SK-N-SH (cell line): Measurements from ENCODE around the gene ANKUB1. TPM values are rescaled to one million over a fixed set of nuclear protein-coding genes. Genes with fewer than 3 reads are reported as not detected.

Source experiments
- CTCF ChIA-PET: fragments of 300-600, 350-600 bp; formaldehyde crosslinking; extraction: SDS; loops from one replicate; lab custom pipeline; 2021; lab: Yijun Ruan, JAX
- POLR2A ChIA-PET: fragments of 350-600 bp; sonication (Branson Sonifier 250); formaldehyde crosslinking; extraction: SDS; loops from one replicate; lab custom pipeline; 2020; ENCODE audit warnings: antibody characterized with exemption, inconsistent platforms; lab: Yijun Ruan, JAX
- DNase-seq: peaks from one replicate; pipeline ENCODE4 v3.0.0; 2012
- H2AFZ ChIP-seq: fragments of 200-600 bp; sonication (generic); 2 replicates; pipeline ENCODE4 v1.8.1; 2016; ENCODE audit warnings: antibody characterized with exemption, mild to moderate bottlenecking, low read depth
- H3F3A ChIP-seq: fragments of 200-600 bp; sonication (generic); replicated peaks from 2 replicates; pipeline ENCODE3; 2016; ENCODE audit warnings: antibody characterized with exemption, mild to moderate bottlenecking; ENCODE audit not compliant: insufficient read depth
- H3K27ac ChIP-seq, 2 experiments: fragments of 200-500 bp in 1 of 2; fragments of 200-600 bp in 1 of 2; sonication (Bioruptor generic) in 1 of 2; sonication (generic), shearing (Covaris generic) in 1 of 2; 2 replicates each; pipeline versions ENCODE4 v1.5.1 to v1.6.1; 2014 to 2016; ENCODE audit warnings: low read depth in 2 of 2, inconsistent platforms in 1 of 2, low read length in 1 of 2, mild to moderate bottlenecking in 1 of 2, mixed read lengths in 1 of 2
- H3K27me3 ChIP-seq: fragments of 200-600 bp; sonication (generic), shearing (Covaris generic); 2 replicates; pipeline ENCODE4 v1.6.1; 2016; ENCODE audit warnings: mixed run types; ENCODE audit not compliant: insufficient read depth
- H3K36me3 ChIP-seq, 2 experiments: fragments of 200-500 bp in 1 of 2; fragments of 200-600 bp in 1 of 2; sonication (Bioruptor generic) in 1 of 2; sonication (generic) in 1 of 2; replicated peaks in 1 of 2; 2 replicates each; pipeline versions ENCODE3 to v1.5.1; 2014 to 2016; ENCODE audit warnings: low read length in 1 of 2, mild to moderate bottlenecking in 1 of 2; ENCODE audit not compliant: insufficient read depth in 2 of 2, control insufficient read depth in 1 of 2
- H3K4me1 ChIP-seq, 2 experiments: fragments of 200-500 bp in 1 of 2; fragments of 200-600 bp in 1 of 2; sonication (Bioruptor generic) in 1 of 2; sonication (generic), shearing (Covaris generic) in 1 of 2; 2 replicates each; pipeline versions ENCODE4 v1.5.1 to v1.6.1; 2014 to 2016; ENCODE audit warnings: low read depth in 1 of 2, low read length in 1 of 2, mixed run types in 1 of 2; ENCODE audit not compliant: insufficient read depth in 2 of 2, control insufficient read depth in 1 of 2
- H3K4me2 ChIP-seq: fragments of 200-600 bp; sonication (generic), shearing (Covaris generic); 2 replicates; pipeline ENCODE4 v1.6.1; 2017; ENCODE audit warnings: mixed run types
- H3K4me3 ChIP-seq, 2 experiments: fragments of 200-500 bp in 1 of 2; fragments of 200-600 bp in 1 of 2; sonication (Bioruptor generic) in 1 of 2; sonication (generic), shearing (Covaris generic) in 1 of 2; 2 replicates each; pipeline versions ENCODE4 v1.5.1 to v1.8.1; 2014 to 2016; ENCODE audit warnings: low read depth in 2 of 2, inconsistent platforms in 1 of 2, low read length in 1 of 2, mild to moderate bottlenecking in 1 of 2, mixed read lengths in 1 of 2, moderate library complexity in 1 of 2
- H3K79me2 ChIP-seq: fragments of 200-600 bp; sonication (generic); 2 replicates; pipeline ENCODE4 v1.8.1; 2017; ENCODE audit warnings: mild to moderate bottlenecking; ENCODE audit not compliant: insufficient read depth
- H3K9ac ChIP-seq: fragments of 200-600 bp; sonication (generic); 2 replicates; pipeline ENCODE4 v1.6.1; 2017; ENCODE audit warnings: mixed run types
- H3K9me2 ChIP-seq: fragments of 200-600 bp; sonication (generic); 2 replicates; pipeline ENCODE4 v1.6.1; 2017; ENCODE audit warnings: mixed run types
- H3K9me3 ChIP-seq: fragments of 200-600 bp; sonication (generic); 2 replicates; pipeline ENCODE4 v1.6.1; 2017; ENCODE audit warnings: mixed run types, mild to moderate bottlenecking, moderate library complexity
- H4K20me1 ChIP-seq: fragments of 200-600 bp; sonication (generic); 2 replicates; pipeline ENCODE4 v1.6.1; 2017; ENCODE audit warnings: mild to moderate bottlenecking, mixed run types; ENCODE audit not compliant: insufficient read depth
- FOSL2 ChIP-seq: IDR thresholded peaks from 2 replicates; pipeline ENCODE4 v1.4.0; 2012; ENCODE audit warnings: low read depth, mild to moderate bottlenecking, moderate library complexity, borderline replicate concordance
- FOXJ3 ChIP-seq: sonication (generic); formaldehyde crosslinking; IDR thresholded peaks from 2 replicates; pipeline ENCODE4 v1.5.1; 2020; ENCODE audit warnings: mild to moderate bottlenecking, missing genetic modification reagents
- GATA2 ChIP-seq: sonication (generic); formaldehyde crosslinking; IDR thresholded peaks from 2 replicates; pipeline ENCODE4 v1.5.0; 2020; ENCODE audit warnings: mild to moderate bottlenecking, missing genetic modification reagents
- JUND ChIP-seq: IDR thresholded peaks from 2 replicates; pipeline ENCODE4 v1.4.0; 2012
- MEF2A ChIP-seq: IDR thresholded peaks from 2 replicates; pipeline ENCODE4 v1.4.0; 2012; ENCODE audit warnings: low read depth, borderline replicate concordance
- MXI1 ChIP-seq: IDR thresholded peaks from 2 replicates; pipeline ENCODE4 v1.6.1; 2012; ENCODE audit warnings: mild to moderate bottlenecking, low read depth, low read length, improper control_type of control experiment
- NRF1 ChIP-seq: IDR thresholded peaks from 2 replicates; pipeline ENCODE4 v1.6.1; 2012; ENCODE audit warnings: low read depth, mild to moderate bottlenecking, low read length
- POLR2AphosphoS5 ChIP-seq: IDR thresholded peaks from 2 replicates; pipeline ENCODE4 v1.6.1; 2012; ENCODE audit warnings: low read depth, low read length
- RAD21 ChIP-seq: IDR thresholded peaks from 2 replicates; pipeline ENCODE4 v1.6.1; 2012; ENCODE audit warnings: mild to moderate bottlenecking, low read length
- RXRA ChIP-seq: IDR thresholded peaks from 2 replicates; pipeline ENCODE4 v1.4.0; 2012; ENCODE audit warnings: low read depth, mild to moderate bottlenecking, borderline replicate concordance
- SMC3 ChIP-seq: IDR thresholded peaks from 2 replicates; pipeline ENCODE4 v1.6.1; 2012; ENCODE audit warnings: low read depth, low read length, improper control_type of control experiment
- TAF1 ChIP-seq: IDR thresholded peaks from 2 replicates; pipeline ENCODE4 v1.6.1; 2012; ENCODE audit warnings: low read depth, mild to moderate bottlenecking, low read length, moderate library complexity, borderline replicate concordance
- TCF12 ChIP-seq: IDR thresholded peaks from 2 replicates; pipeline ENCODE4 v1.4.0; 2012
- WGBS: methylation state at CpG from one replicate; pipeline ENCODE4 v1.1.6; 2017; ENCODE audit warnings: low lambda C conversion rate; 5-methylcytosine and 5-hydroxymethylcytosine counted together
- polyA plus RNA-seq, 3 experiments: library from polyadenylated mRNA; depleted of rRNA; stranded (reverse); fragments of >200 nt; gene quantifications; 2 replicates each; pipeline ENCODE4 v1.2.3, GENCODE V29; 2012
- TF ChIP-seq, protein P1 (sequence below): IDR thresholded peaks from 2 replicates; pipeline ENCODE4; 2012
- TF ChIP-seq, protein P2 (sequence below): IDR thresholded peaks from 2 replicates; pipeline ENCODE4 v1.4.0; 2012; ENCODE audit warnings: low read depth, borderline replicate concordance

Gene ANKUB1
- polyA plus RNA-seq, 1 of the 3 experiments (the other 2 are of a cell fraction): not detected

DNA sequence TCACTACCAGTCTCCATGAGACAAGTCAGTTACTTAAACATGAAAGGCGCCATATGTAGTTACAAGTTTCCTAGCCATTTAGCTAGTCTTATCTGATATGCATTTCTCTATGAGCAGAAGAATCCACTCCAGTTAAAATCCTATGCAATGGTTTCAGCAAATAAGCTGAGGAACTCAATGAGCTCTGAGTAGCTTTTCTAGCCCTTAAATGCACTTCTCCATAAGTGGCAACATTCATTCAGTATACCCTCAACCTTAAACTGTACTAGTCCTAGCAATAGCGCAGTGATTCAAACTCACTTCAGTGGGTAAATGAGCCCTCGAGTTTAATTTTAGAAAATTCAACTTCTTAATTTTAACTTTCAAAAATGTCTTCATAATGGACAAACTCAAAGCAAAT is 47.7 kb downstream of the ANKUB1 start:
- Histone ChIP-seq H3K36me3 (peaks cover 76 to 88% of the 10 kb centered on the region in 2 experiments), H2AFZ (no peak overlapping the region)

DNA sequence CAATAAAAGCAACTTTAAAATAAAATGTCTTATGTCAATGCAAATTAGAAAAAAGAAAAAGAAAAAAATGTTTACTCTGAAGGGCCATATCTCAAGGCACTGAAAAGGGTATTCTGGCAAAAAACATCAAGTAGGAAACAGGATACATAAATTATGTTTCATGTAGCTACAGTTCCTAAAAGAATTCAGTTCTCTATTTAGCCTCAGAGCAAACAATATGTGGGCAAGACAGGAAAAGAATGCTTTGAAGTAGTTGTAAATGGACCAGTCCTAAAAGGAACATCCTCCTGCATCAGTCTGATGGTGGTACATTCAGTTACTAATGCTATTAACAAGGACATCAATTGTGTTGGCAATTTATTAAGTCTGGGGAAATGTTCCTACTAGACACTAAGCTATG is 48.2 kb downstream of the ANKUB1 start:
- H3K36me3 ChIP-seq: peaks cover 76 to 88% of the 10 kb centered on the region in 2 experiments

More for the DNA sequence above, 47.7 kb downstream of the ANKUB1 start:
- no peak overlapping the region for H3K4me2 ChIP-seq
- no peaks in the 10 kb centered on the region for H3K27me3 ChIP-seq
- H3K79me2 ChIP-seq: peaks cover 5% of the 10 kb centered on the region; the same call in 1 of the 2 replicates
- no peaks in the 10 kb centered on the region for H3K4me1 ChIP-seq
- no peak overlapping the region for H3K9ac ChIP-seq
- H3F3A ChIP-seq: peaks cover 4% of the 10 kb centered on the region
- no peak overlapping the region for H3K27ac ChIP-seq
- CTCF ChIA-PET: no interaction called here
- POLR2A ChIA-PET: no interaction called here
- 99% methylated on average over 3 of the region's 3 CpGs for WGBS
- TF ChIP-seq GATA2 (CRISPR knock-in tag) (no peak), MEF2A (no peak), FOSL2 (no peak), JUND (no peak)
- TF ChIP-seq, protein P1, sequence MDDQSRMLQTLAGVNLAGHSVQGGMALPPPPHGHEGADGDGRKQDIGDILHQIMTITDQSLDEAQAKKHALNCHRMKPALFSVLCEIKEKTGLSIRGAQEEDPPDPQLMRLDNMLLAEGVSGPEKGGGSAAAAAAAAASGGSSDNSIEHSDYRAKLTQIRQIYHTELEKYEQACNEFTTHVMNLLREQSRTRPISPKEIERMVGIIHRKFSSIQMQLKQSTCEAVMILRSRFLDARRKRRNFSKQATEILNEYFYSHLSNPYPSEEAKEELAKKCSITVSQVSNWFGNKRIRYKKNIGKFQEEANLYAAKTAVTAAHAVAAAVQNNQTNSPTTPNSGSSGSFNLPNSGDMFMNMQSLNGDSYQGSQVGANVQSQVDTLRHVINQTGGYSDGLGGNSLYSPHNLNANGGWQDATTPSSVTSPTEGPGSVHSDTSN: no peak
- no peaks in the 10 kb centered on the region for H4K20me1 ChIP-seq
- DNase-seq: no peak
- no peak overlapping the region for H3K4me3 ChIP-seq
- H3K9me2 ChIP-seq: no peaks in the 10 kb centered on the region
- H3K9me3 ChIP-seq: no peaks in the 10 kb centered on the region

More for the DNA sequence above, 48.2 kb downstream of the ANKUB1 start:
- H3K9ac ChIP-seq: no peak overlapping the region
- no peak overlapping the region for H2AFZ ChIP-seq
- no peak for DNase-seq
- ChIA-PET POLR2A (no interaction called here), CTCF (no interaction called here)
- H3K79me2 ChIP-seq: peaks cover under 1% of the 10 kb centered on the region; the same call in 1 of the 2 replicates
- H3K9me3 ChIP-seq: no peaks in the 10 kb centered on the region
- H3K27me3 ChIP-seq: no peaks in the 10 kb centered on the region
- H3K9me2 ChIP-seq: no peaks in the 10 kb centered on the region
- H3K4me1 ChIP-seq: no peaks in the 10 kb centered on the region
- no peak overlapping the region for H3K4me3 ChIP-seq
- no peak overlapping the region for H3K27ac ChIP-seq
- H3K4me2 ChIP-seq: no peak overlapping the region
- peaks cover 4% of the 10 kb centered on the region for H3F3A ChIP-seq
- TF ChIP-seq RXRA (no peak), SMC3 (no peak), TAF1 (no peak), MEF2A (no peak), POLR2AphosphoS5 (no peak), FOSL2 (no peak), NRF1 (no peak), RAD21 (no peak), MXI1 (no peak), FOXJ3 (CRISPR knock-in tag) (no peak), TCF12 (no peak), JUND (no peak)
- TF ChIP-seq, protein P2, sequence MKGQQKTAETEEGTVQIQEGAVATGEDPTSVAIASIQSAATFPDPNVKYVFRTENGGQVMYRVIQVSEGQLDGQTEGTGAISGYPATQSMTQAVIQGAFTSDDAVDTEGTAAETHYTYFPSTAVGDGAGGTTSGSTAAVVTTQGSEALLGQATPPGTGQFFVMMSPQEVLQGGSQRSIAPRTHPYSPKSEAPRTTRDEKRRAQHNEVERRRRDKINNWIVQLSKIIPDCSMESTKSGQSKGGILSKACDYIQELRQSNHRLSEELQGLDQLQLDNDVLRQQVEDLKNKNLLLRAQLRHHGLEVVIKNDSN: no peak
- H4K20me1 ChIP-seq: no peaks in the 10 kb centered on the region
